PC-9 (cell line): Measurements from ENCODE around the gene AUTS2. TPM values are rescaled to one million over a fixed set of nuclear protein-coding genes. Genes with fewer than 3 reads are reported as not detected.

Experiments used
- BruUV-seq: library from RNA; stranded (reverse); fragments of 400-500 nt; replicated peaks from 2 replicates; lab custom pipeline; 2021; lab: Mats Ljungman, UMichigan
- CTCF ChIA-PET: fragments of 300-600 bp; sonication (Branson Sonifier 250); formaldehyde crosslinking; loops from one replicate; lab custom pipeline; 2022; ENCODE audit warnings: antibody characterized with exemption; lab: Charles Lee
- POLR2A ChIA-PET: fragments of 300-600 bp; sonication (Branson Sonifier 250); formaldehyde crosslinking; loops from one replicate; lab custom pipeline; 2022; ENCODE audit warnings: antibody characterized with exemption; ENCODE audit not compliant: unreplicated experiment; lab: Charles Lee
- DNase-seq, 2 experiments: peaks; one replicate each; pipeline versions ENCODE4 v3.0.0 to v3.0.0-alpha.2; 2015 to 2022; ENCODE audit warnings: mixed read lengths in 1 of 2
- H2AFZ ChIP-seq: fragments of 200-600 bp; sonication (generic); 2 replicates; pipeline ENCODE4 v1.8.1; 2017; ENCODE audit warnings: antibody characterized with exemption
- H3F3A ChIP-seq: fragments of 200-600 bp; sonication (generic); 2 replicates; pipeline ENCODE4 v1.8.1; 2017; ENCODE audit warnings: antibody characterized with exemption, mild to moderate bottlenecking, low read depth; ENCODE audit not compliant: insufficient read depth
- H3K27ac ChIP-seq: fragments of 200-600 bp; sonication (generic); 2 replicates; pipeline ENCODE4 v1.6.1; 2016; ENCODE audit warnings: mixed run types
- H3K27me3 ChIP-seq: fragments of 200-600 bp; sonication (generic); 2 replicates; pipeline ENCODE4 v1.6.1; 2016; ENCODE audit warnings: low read depth, mixed run types; ENCODE audit not compliant: insufficient read depth
- H3K36me3 ChIP-seq: fragments of 200-600 bp; sonication (generic); 2 replicates; pipeline ENCODE4 v1.6.1; 2016; ENCODE audit warnings: low read depth, mixed run types
- H3K4me1 ChIP-seq: fragments of 200-600 bp; sonication (generic); replicated peaks from 2 replicates; pipeline ENCODE4 v1.6.1; 2016; ENCODE audit warnings: mixed run types; ENCODE audit not compliant: insufficient read depth
- H3K4me2 ChIP-seq: fragments of 200-600 bp; sonication (generic); 2 replicates; pipeline ENCODE4 v1.6.1; 2017; ENCODE audit warnings: mixed run types
- H3K4me3 ChIP-seq: fragments of 200-600 bp; sonication (generic); 2 replicates; pipeline ENCODE4 v1.6.1; 2016; ENCODE audit warnings: mixed run types
- H3K79me2 ChIP-seq: fragments of 200-600 bp; sonication (generic); 2 replicates; pipeline ENCODE4 v1.6.1; 2017; ENCODE audit warnings: low read depth, mixed run types
- H3K9me2 ChIP-seq: fragments of 200-600 bp; sonication (generic); 2 replicates; pipeline ENCODE4 v1.8.1; 2017; ENCODE audit warnings: mild to moderate bottlenecking; ENCODE audit not compliant: insufficient read depth
- H3K9me3 ChIP-seq: fragments of 200-600 bp; sonication (generic); 2 replicates; pipeline ENCODE4 v1.8.1; 2016; ENCODE audit warnings: low read depth; ENCODE audit not compliant: insufficient read depth
- H4K20me1 ChIP-seq: fragments of 200-600 bp; sonication (generic); 2 replicates; pipeline ENCODE4 v1.8.1; 2017; ENCODE audit not compliant: insufficient read depth
- EZH2 ChIP-seq: fragments of 200-600 bp; sonication (generic); IDR thresholded peaks from 2 replicates; pipeline ENCODE4 v1.8.0; 2017; ENCODE audit warnings: antibody characterized with exemption, low read depth
- intact Hi-C: fragments of 100-400 bp; cut with micrococcal nuclease; formaldehyde crosslinking; loops from one replicate; pipeline ENCODE4 v1.10.0; 2022; ENCODE audit not compliant: unreplicated experiment
- total RNA-seq: library from RNA; stranded (reverse); gene quantifications from 2 replicates; pipeline ENCODE4 v1.2.3, GENCODE V29; 2021
- TF ChIP-seq, protein P1 (sequence below): fragments of 200-600 bp; sonication (generic); conservative IDR thresholded peaks from 2 replicates; pipeline ENCODE4 v1.6.1; 2017; ENCODE audit warnings: mixed run types, antibody characterized with exemption, mild to moderate bottlenecking, moderate library complexity

AUTS2 gene
- total RNA-seq, 1 experiment from 2014 or later = not detected

DNA sequence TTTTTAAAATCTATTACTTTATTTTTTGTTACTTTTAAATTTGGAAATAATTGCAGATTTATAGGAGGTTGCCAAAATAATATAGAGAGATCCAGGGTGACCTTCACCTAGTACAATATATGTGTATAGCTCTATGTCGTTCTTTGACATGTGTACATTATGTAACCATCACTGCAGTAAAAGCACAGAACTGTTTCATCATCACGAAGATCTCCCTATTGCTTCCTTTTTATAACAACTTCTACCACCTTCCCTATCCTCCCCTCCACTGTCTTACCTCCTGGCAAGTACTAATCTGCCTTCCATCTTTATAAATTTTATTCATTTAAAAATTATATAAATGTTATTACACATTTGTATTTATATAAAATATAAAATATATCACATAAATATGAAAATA lies 251.0 kb downstream of the AUTS2 start:
- Histone ChIP-seq H4K20me1 (no peaks in the 10 kb centered on the region; the same call in 1 of the 2 replicates), H3F3A (no peaks in the 10 kb centered on the region), H3K27ac (no peak overlapping the region), H3K9me3 (no peaks in the 10 kb centered on the region), H3K4me1 (no peaks in the 10 kb centered on the region), H3K4me2 (no peak overlapping the region), H3K4me3 (no peak overlapping the region), H3K79me2 (no peaks in the 10 kb centered on the region), H3K27me3 (no peaks in the 10 kb centered on the region), H3K36me3 (no peaks in the 10 kb centered on the region), H3K9me2 (no peaks in the 10 kb centered on the region), H2AFZ (no peak overlapping the region)
- no peak for DNase-seq
- POLR2A ChIA-PET = no interaction called here
- CTCF ChIA-PET = no interaction called here
- intact Hi-C loops = no loop called here
- TF ChIP-seq EZH2 = no peak
- TF ChIP-seq, protein P1, sequence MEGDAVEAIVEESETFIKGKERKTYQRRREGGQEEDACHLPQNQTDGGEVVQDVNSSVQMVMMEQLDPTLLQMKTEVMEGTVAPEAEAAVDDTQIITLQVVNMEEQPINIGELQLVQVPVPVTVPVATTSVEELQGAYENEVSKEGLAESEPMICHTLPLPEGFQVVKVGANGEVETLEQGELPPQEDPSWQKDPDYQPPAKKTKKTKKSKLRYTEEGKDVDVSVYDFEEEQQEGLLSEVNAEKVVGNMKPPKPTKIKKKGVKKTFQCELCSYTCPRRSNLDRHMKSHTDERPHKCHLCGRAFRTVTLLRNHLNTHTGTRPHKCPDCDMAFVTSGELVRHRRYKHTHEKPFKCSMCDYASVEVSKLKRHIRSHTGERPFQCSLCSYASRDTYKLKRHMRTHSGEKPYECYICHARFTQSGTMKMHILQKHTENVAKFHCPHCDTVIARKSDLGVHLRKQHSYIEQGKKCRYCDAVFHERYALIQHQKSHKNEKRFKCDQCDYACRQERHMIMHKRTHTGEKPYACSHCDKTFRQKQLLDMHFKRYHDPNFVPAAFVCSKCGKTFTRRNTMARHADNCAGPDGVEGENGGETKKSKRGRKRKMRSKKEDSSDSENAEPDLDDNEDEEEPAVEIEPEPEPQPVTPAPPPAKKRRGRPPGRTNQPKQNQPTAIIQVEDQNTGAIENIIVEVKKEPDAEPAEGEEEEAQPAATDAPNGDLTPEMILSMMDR = no peak
- BruUV-seq = no TSS peak

- H3K9me2 ChIP-seq = no peaks in the 10 kb centered on the region
- no peak overlapping the region for H3K27ac ChIP-seq
- no peak overlapping the region for H3K4me3 ChIP-seq
- H4K20me1 ChIP-seq = no peaks in the 10 kb centered on the region; the same call in 1 of the 2 replicates
- no peak for TF ChIP-seq EZH2
- TF ChIP-seq, protein P1 = no peak
- no peak overlapping the region for H2AFZ ChIP-seq
- H3F3A ChIP-seq = no peaks in the 10 kb centered on the region
- no peaks in the 10 kb centered on the region for H3K36me3 ChIP-seq
- H3K4me2 ChIP-seq = no peak overlapping the region
- H3K27me3 ChIP-seq = no peaks in the 10 kb centered on the region
- no peaks in the 10 kb centered on the region for H3K9me3 ChIP-seq
- no peaks in the 10 kb centered on the region for H3K4me1 ChIP-seq
- DNase-seq = no peak
- no TSS peak for BruUV-seq
- H3K79me2 ChIP-seq = no peaks in the 10 kb centered on the region
- ChIA-PET POLR2A (no interaction called here), CTCF (no interaction called here)
- intact Hi-C loops = no loop called here
These were observed 258.7 kb downstream of the AUTS2 start for GRCh38 chr7:69857014-69857413.

DNA sequence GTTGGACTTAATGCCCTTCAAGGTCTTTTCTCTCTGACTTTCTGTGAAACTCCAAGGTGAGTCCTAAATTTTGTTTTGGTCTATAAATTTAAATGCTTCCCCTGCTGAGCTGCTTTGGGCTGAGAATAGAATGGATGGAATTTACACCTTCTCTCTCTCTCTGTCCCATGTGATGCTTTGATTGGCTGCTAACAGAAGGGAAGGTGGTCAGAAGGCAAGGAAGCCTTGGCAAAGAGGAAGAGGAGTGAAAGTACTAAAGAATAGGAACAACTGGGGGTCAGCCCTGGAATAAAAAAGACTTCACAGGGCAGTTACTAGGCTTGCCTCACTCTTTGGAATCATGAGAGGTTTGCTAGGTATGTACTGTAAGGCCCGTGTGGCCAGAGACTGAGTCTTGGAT lies 260.2 kb downstream of the AUTS2 start:
- Histone ChIP-seq H4K20me1 (no peaks in the 10 kb centered on the region), H3K36me3 (no peaks in the 10 kb centered on the region), H3K79me2 (no peaks in the 10 kb centered on the region), H3K9me3 (no peaks in the 10 kb centered on the region), H3K27me3 (no peaks in the 10 kb centered on the region), H3K4me1 (no peaks in the 10 kb centered on the region), H3K27ac (no peak overlapping the region), H2AFZ (no peak overlapping the region), H3K4me2 (no peak overlapping the region), H3F3A (no peaks in the 10 kb centered on the region), H3K4me3 (no peak overlapping the region), H3K9me2 (no peaks in the 10 kb centered on the region)
- no peak for DNase-seq
- TF ChIP-seq, protein P1 = no peak
- TF ChIP-seq EZH2 = no peak
- ChIA-PET POLR2A (no interaction called here), CTCF (no interaction called here)
- BruUV-seq = no TSS peak
- intact Hi-C loops = no loop called here
